Measurements from ENCODE around the gene SDE2.

Gene SDE2

DNA sequence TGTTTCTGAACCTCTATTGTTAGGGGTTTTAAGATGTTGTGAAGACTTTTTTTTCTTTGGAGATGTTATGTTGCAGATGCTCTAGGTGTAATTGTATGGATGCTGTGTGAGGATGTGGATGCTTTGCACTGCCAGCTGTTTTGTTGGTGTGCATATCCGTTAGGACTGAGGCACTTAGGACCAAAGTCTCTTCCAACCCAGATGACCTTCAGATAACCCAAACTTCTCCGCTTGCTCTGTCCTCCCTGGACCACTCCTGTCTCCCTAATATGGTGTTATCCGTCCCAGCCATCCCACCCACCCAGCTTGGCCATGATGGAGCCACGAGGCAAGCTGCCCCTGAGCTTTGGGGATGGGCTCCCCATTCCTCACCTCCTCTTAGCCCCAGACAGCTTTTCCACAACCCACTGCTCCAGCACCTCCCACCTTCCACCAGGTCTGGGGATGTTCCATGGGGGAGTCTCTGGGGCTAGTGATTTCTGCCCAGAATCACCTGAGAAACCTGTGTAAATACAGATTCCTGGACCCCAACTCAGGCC is 53.0 kb downstream of the SDE2 start:
- Histone ChIP-seq H3K9ac (ENCODE audit: low read length) (no peak overlapping the region), H4K20me1 (ENCODE audit: low read depth, low read length) (no peaks in the 10 kb centered on the region), H3K27me3 (ENCODE audit: low read length) (no peaks in the 10 kb centered on the region), H3K9me2 (replicated peaks; ENCODE audit: insufficient read depth, low read length) (no peaks in the 10 kb centered on the region), H3K4me3 (ENCODE audit: insufficient read depth, low read length, poor library complexity, severe bottlenecking) (no peak overlapping the region), H3F3A (ENCODE audit: insufficient read depth) (peaks cover 3% of the 10 kb centered on the region; the same call in 1 of the 2 replicates), H3K36me3 (ENCODE audit: low read length) (no peaks in the 10 kb centered on the region), H3K79me2 (ENCODE audit: insufficient read depth, low read length) (no peaks in the 10 kb centered on the region), H3K9me3 (ENCODE audit: insufficient read depth, low read length) (no peaks in the 10 kb centered on the region), H2AFZ (ENCODE audit: low read depth, low read length, severe bottlenecking) (no peak overlapping the region), H3K27ac (ENCODE audit: low read depth, low read length) (no peak overlapping the region), H3K4me2 (ENCODE audit: low read depth, low read length, poor library complexity, severe bottlenecking) (no peak overlapping the region)
- TF ChIP-seq, protein P1, sequence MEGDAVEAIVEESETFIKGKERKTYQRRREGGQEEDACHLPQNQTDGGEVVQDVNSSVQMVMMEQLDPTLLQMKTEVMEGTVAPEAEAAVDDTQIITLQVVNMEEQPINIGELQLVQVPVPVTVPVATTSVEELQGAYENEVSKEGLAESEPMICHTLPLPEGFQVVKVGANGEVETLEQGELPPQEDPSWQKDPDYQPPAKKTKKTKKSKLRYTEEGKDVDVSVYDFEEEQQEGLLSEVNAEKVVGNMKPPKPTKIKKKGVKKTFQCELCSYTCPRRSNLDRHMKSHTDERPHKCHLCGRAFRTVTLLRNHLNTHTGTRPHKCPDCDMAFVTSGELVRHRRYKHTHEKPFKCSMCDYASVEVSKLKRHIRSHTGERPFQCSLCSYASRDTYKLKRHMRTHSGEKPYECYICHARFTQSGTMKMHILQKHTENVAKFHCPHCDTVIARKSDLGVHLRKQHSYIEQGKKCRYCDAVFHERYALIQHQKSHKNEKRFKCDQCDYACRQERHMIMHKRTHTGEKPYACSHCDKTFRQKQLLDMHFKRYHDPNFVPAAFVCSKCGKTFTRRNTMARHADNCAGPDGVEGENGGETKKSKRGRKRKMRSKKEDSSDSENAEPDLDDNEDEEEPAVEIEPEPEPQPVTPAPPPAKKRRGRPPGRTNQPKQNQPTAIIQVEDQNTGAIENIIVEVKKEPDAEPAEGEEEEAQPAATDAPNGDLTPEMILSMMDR (IDR thresholded peaks at IDR 0.05; ENCODE audit: insufficient read depth, low read length, poor library complexity, severe bottlenecking) = no peak
- TF ChIP-seq EZH2phosphoT487 (conservative IDR thresholded peaks at IDR 0.05; ENCODE audit: low read length) = no peak

DNA sequence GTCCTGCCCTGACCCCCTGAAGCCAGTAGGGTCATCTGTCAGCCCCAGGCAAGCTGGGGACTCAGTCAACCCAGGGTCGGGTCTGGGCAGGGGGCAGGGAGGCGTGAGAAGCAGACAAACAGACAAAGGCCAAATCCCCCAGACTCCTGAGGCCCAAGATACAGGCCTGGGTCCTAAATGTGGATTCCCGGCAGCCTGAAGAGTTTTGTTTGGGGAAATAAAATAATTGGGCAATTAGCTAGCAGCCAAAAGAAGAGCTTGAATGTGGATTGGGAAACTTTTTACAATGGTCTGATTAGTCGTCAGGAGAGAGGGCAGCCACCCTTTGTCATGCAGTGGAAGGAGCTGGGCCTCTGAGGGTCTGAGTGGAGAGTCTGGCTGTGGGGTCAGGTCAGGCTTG is 53.6 kb downstream of the SDE2 start:
- Histone ChIP-seq H2AFZ (ENCODE audit: low read depth, low read length, severe bottlenecking) (no peak overlapping the region), H3K27me3 (ENCODE audit: low read length) (no peaks in the 10 kb centered on the region), H3K27ac (ENCODE audit: low read depth, low read length) (no peak overlapping the region), H3K36me3 (ENCODE audit: low read length) (no peaks in the 10 kb centered on the region), H3K79me2 (ENCODE audit: insufficient read depth, low read length) (no peaks in the 10 kb centered on the region), H3K4me2 (ENCODE audit: low read depth, low read length, poor library complexity, severe bottlenecking) (no peak overlapping the region), H3K9me2 (replicated peaks; ENCODE audit: insufficient read depth, low read length) (no peaks in the 10 kb centered on the region), H3K9me3 (ENCODE audit: insufficient read depth, low read length) (no peaks in the 10 kb centered on the region), H3K4me3 (ENCODE audit: insufficient read depth, low read length, poor library complexity, severe bottlenecking) (no peak overlapping the region), H3K9ac (ENCODE audit: low read length) (no peak overlapping the region), H3F3A (ENCODE audit: insufficient read depth) (peaks cover 3% of the 10 kb centered on the region; the same call in 1 of the 2 replicates), H4K20me1 (ENCODE audit: low read depth, low read length) (no peaks in the 10 kb centered on the region)
- TF ChIP-seq, protein P1 (IDR thresholded peaks at IDR 0.05; ENCODE audit: insufficient read depth, low read length, poor library complexity, severe bottlenecking) = no peak
- no peak for TF ChIP-seq EZH2phosphoT487 (conservative IDR thresholded peaks at IDR 0.05; ENCODE audit: low read length)

GRCh38 chr1:225944951-225945350 is 54.2 kb downstream of the SDE2 start:
- no peaks in the 10 kb centered on the region for H4K20me1 ChIP-seq (ENCODE audit: low read depth, low read length)
- no peak overlapping the region for H3K9ac ChIP-seq (ENCODE audit: low read length)

More at GRCh38 chr1:225944951-225945350, 54.2 kb downstream of the SDE2 start:
- Histone ChIP-seq H3K27ac (ENCODE audit: low read depth, low read length) (no peak overlapping the region), H3K4me3 (ENCODE audit: insufficient read depth, low read length, poor library complexity, severe bottlenecking) (no peak overlapping the region), H3K4me2 (ENCODE audit: low read depth, low read length, poor library complexity, severe bottlenecking) (no peak overlapping the region), H3K27me3 (ENCODE audit: low read length) (no peaks in the 10 kb centered on the region), H3K9me2 (replicated peaks; ENCODE audit: insufficient read depth, low read length) (no peaks in the 10 kb centered on the region), H3K36me3 (ENCODE audit: low read length) (no peaks in the 10 kb centered on the region), H3F3A (ENCODE audit: insufficient read depth) (peaks cover 3% of the 10 kb centered on the region; the same call in 1 of the 2 replicates), H2AFZ (ENCODE audit: low read depth, low read length, severe bottlenecking) (no peak overlapping the region), H3K9me3 (ENCODE audit: insufficient read depth, low read length) (no peaks in the 10 kb centered on the region), H3K79me2 (ENCODE audit: insufficient read depth, low read length) (no peaks in the 10 kb centered on the region)
- TF ChIP-seq EZH2phosphoT487 (conservative IDR thresholded peaks at IDR 0.05; ENCODE audit: low read length) = no peak
- TF ChIP-seq, protein P1 (IDR thresholded peaks at IDR 0.05; ENCODE audit: insufficient read depth, low read length, poor library complexity, severe bottlenecking) = no peak
